Large intestine (tissue), 3 donors: ENCODE results near the gene LPP. TPM values are rescaled to one million over a fixed set of nuclear protein-coding genes. Genes with fewer than 3 reads are reported as not detected.

Experiments used
- DNase-seq, 2 donors: peaks; one replicate each; pipeline versions ENCODE4 v3.0.0 to v3.0.0-alpha.2; 2013
- H3K27ac ChIP-seq: one replicate; pipeline ENCODE4 v1.5.1; 2013; ENCODE audit warnings: low read length
- H3K27me3 ChIP-seq: 2 replicates; pipeline ENCODE4 v1.6.1; 2013; ENCODE audit warnings: low read length; ENCODE audit not compliant: control insufficient read depth, insufficient read depth
- H3K36me3 ChIP-seq: 2 replicates; pipeline ENCODE4 v1.6.1; 2013; ENCODE audit warnings: low read length; ENCODE audit not compliant: control insufficient read depth, insufficient read depth
- H3K4me1 ChIP-seq: one replicate; pipeline ENCODE4 v1.6.1; 2013; ENCODE audit warnings: low read length; ENCODE audit not compliant: control insufficient read depth, insufficient read depth
- H3K4me3 ChIP-seq: one replicate; pipeline ENCODE4 v1.5.1; 2013; ENCODE audit warnings: low read length
- H3K9me3 ChIP-seq: one replicate; pipeline ENCODE4 v1.6.1; 2013; ENCODE audit warnings: mild to moderate bottlenecking, low read depth, low read length, moderate library complexity; ENCODE audit not compliant: control insufficient read depth
- WGBS: methylation state at CpG from one replicate; pipeline ENCODE4 v1.1.5; 2013; ENCODE audit warnings: low lambda C conversion rate; ENCODE audit not compliant: insufficient coverage; 5-methylcytosine and 5-hydroxymethylcytosine counted together
- polyA plus RNA-seq: library from polyadenylated mRNA; unstranded; fragments of 120-200 nt; gene quantifications from one replicate; pipeline ENCODE4 v1.2.1, GENCODE V29; 2013

The LPP gene
- polyA plus RNA-seq, 1 donor, result 41.2 TPM

DNA sequence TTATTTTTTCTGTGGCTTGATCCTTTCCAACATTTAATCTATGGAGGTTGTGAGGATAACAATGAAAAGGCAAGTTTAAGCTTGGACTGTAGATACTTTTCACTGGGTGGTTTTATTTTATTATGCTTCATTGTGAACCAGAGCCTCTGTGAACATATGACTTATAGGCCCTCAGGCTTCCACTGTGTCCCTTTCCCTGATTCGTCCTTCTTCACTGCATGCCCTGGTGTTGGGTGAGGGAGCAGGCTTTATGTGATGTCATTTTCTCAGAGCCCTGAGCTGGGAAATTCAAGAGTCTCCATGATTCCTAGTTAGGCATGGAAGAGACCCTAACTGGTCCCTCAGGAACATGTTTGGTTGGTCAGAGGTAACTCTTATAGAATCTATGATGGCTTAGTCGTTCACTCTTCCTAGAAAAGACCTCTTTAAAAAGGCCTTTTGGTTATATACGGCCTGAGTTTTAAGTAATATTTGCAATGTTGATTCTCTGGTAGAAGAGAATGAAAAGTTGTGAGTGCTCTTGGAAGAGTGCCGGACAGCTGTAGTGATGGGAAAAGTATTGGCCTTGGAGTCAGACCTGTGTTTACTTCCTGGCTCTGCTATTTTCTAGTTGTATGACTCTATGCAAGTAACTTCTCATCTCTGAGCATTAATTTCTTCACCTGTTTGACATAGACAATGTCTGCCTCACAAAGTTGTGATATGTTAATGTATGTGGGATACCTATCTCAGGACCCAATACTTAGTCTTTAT, 168.4 kb downstream of the LPP start:
- DNase-seq, result no peak
- no CpG with 5 or more reads among the region's 4 CpGs for WGBS
- Histone ChIP-seq H3K4me3 (no peak overlapping the region), H3K27ac (no peak overlapping the region), H3K4me1 (no peaks in the 10 kb centered on the region), H3K9me3 (no peaks in the 10 kb centered on the region), H3K27me3 (no peaks in the 10 kb centered on the region), H3K36me3 (peaks cover 6% of the 10 kb centered on the region)

DNA sequence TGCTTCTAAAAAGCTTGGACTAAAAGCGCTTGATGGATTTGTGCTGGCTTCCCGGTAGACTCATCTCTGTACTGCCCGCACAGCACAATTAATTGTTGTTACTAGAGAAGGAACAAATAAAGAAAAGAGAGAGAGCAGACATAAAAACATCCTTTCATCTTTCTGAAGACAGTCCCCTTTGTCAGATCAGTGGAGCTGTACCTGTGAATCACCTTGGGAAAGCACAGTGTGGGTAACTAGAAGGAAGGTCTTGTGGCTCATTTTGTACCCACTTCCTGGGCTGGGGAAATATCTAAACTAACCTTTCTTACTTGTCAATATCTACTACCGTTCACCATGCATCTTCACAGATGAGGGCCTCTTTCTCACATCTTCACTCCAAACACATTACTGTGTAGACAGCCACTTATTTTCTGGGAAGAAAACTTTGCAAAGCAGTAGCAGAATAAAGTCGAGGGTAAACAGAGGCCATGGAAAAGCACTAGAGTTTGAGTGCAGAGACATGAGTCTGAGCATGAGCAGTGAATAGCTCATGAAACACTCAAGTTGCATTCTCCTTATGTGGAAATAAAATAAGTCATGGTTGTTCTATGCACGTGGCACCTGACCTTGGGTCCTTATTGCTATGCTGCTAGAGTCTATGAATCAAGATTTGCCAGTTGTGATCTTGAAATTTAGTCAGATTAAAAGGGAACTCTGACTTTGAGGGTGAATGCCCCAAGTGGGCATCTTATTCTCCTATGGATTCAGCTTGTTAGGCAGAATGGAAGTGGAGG, 169.3 kb downstream of the LPP start:
- Histone ChIP-seq H3K36me3 (peaks cover 9% of the 10 kb centered on the region), H3K4me1 (no peaks in the 10 kb centered on the region), H3K27me3 (no peaks in the 10 kb centered on the region), H3K4me3 (no peak overlapping the region), H3K9me3 (no peaks in the 10 kb centered on the region), H3K27ac (no peak overlapping the region)
- DNase-seq, result no peak
- no CpG with 5 or more reads among the region's 6 CpGs for WGBS

DNA sequence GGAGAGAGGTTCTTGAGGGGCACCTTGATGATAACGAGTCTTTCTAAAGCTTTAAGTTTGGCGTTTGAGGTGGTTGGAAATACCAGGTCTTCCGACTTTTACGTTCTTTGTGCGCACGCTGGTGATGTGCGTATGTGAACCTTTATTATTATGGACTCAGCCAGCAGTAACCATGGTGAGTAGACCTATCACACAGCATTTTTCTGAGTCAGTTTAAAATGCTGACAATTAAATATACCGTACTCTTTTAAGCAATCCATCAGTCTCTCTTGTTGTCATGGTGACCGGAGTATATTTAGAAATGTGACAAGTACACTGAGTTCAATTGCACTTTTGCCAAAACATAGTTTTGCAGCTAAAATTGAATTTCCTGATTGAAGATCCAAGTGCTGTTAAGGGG, 172.2 kb downstream of the LPP start:
- Histone ChIP-seq H3K9me3 (no peaks in the 10 kb centered on the region), H3K4me3 (no peak overlapping the region), H3K4me1 (no peaks in the 10 kb centered on the region), H3K27me3 (no peaks in the 10 kb centered on the region), H3K27ac (no peak overlapping the region), H3K36me3 (peaks cover 9% of the 10 kb centered on the region)
- DNase-seq, result no peak
- 63% methylated on average over 2 of the region's 9 CpGs for WGBS

DNA sequence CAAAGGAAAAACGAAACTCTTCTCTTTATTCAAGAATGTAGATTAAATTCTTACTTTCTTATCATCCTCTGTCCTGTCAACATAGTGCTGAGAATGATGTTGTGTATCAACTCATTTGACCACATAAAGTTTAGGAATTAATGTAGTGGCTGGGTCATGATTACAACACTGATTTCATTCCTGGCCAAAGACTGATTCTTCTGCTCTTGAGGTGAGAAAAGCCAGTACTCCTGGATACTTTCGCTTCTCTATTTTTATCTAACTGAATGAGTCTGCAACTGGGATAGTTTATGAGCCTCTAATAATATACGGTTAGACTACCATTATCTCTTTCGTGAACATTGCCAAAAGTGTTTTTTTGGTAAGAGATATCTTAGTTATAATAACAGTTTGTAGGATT, 173.0 kb downstream of the LPP start:
- H3K27me3 ChIP-seq, result no peaks in the 10 kb centered on the region
- no peak for DNase-seq
- no peaks in the 10 kb centered on the region for H3K4me1 ChIP-seq
- H3K4me3 ChIP-seq, result no peak overlapping the region
- H3K9me3 ChIP-seq, result no peaks in the 10 kb centered on the region
- H3K36me3 ChIP-seq, result peaks cover 7% of the 10 kb centered on the region
- WGBS, result 85% methylated on average over 4 of the region's 4 CpGs
- H3K27ac ChIP-seq, result no peak overlapping the region

DNA sequence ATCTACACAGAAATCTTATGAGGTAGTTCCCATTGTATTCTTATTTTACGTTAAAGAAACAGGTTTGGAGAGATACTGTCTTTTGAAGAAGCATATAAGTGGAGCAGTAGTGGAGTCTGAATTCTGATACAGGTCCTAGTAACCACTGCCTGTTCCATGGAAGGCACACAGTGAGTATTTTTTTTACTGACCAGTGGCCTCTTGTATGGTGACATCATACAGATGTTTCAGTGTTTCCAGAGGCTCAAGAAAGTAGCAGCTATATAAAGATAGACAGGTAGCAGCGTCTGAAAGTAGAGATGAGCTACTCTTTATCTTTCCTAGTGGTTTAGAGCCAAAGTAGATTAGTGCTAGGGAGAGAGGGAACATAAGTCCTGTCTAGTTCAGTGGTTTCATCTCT, 173.5 kb downstream of the LPP start:
- no peak for DNase-seq
- Histone ChIP-seq H3K9me3 (no peaks in the 10 kb centered on the region), H3K27me3 (no peaks in the 10 kb centered on the region), H3K4me1 (no peaks in the 10 kb centered on the region), H3K4me3 (no peak overlapping the region), H3K36me3 (peaks cover 7% of the 10 kb centered on the region), H3K27ac (no peak overlapping the region)
- 86% methylated on average over 1 of the region's 2 CpGs for WGBS

DNA sequence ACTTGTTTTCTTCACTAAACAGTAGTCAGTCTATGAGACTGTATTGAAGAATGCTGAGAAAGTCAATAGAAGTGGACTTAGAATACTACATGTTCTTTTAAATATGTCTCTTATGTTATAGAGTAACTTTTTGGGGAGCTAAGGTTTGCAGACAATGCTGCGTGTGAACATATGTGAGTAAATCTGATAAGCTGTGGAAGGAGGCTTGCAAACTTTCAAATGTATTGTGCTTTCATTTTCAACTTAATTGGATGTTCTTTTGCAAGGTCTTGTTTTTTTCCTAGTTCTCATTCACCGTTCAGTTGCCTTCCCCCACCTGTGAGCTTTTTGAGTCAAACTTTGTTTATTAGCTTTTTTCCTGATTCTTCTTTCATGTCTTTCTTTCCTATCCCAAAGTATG, 176.2 kb downstream of the LPP start:
- no peaks in the 10 kb centered on the region for H3K9me3 ChIP-seq
- no peaks in the 10 kb centered on the region for H3K4me1 ChIP-seq
- H3K27ac ChIP-seq, result no peak overlapping the region
- no peak overlapping the region for H3K4me3 ChIP-seq
- no peak for DNase-seq
- peaks cover 7% of the 10 kb centered on the region for H3K36me3 ChIP-seq
- WGBS, result 67% methylated on average over 1 of the region's 2 CpGs
- H3K27me3 ChIP-seq, result no peaks in the 10 kb centered on the region

DNA sequence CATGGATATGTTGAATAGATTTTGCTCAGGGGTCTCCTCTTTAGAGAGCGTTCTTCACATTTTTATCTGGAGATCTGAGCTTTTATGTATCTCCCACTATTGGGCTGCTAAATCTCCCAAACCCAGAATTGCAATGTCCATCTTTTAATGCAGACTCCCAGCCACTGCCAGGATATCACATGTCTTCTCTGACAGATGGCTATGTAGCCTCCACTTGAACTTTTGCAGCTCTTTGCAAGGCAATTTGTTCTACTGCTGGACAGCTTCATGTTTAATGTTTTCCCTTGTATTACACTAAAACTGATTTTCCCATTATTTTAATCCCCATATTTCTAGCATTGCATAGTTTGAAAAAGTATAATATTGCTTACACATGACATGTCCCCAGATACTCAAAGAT, 177.2 kb downstream of the LPP start:
- Histone ChIP-seq H3K9me3 (no peaks in the 10 kb centered on the region), H3K4me3 (no peak overlapping the region), H3K4me1 (no peaks in the 10 kb centered on the region), H3K27ac (no peak overlapping the region), H3K27me3 (no peaks in the 10 kb centered on the region), H3K36me3 (peaks cover 4% of the 10 kb centered on the region)
- no CpG with 5 or more reads among the region's 1 CpG for WGBS
- no peak for DNase-seq

DNA sequence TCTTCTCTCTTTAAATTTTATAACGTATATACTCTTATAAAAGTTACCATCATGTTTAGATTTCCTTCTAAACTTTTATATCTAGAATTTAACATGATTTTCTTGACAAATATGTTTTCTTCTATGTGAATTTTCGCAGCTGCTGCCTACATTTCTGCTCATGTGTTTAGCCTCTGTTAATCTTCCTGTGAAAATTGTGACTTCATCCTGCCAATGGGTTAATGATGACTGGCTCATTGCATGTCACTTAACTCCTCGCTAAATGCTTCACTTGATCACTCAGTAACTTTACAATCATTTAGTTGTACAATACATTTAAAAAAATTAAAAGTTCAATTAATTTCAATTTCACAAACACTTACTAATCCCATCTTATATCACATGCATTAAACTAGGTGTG, 178.1 kb downstream of the LPP start:
- DNase-seq, result no peak
- H3K36me3 ChIP-seq, result peaks cover 4% of the 10 kb centered on the region
- H3K4me1 ChIP-seq, result no peaks in the 10 kb centered on the region
- no peak overlapping the region for H3K4me3 ChIP-seq
- no peaks in the 10 kb centered on the region for H3K9me3 ChIP-seq
- no peak overlapping the region for H3K27ac ChIP-seq
- 100% methylated on average over 2 of the region's 3 CpGs for WGBS
- no peaks in the 10 kb centered on the region for H3K27me3 ChIP-seq

DNA sequence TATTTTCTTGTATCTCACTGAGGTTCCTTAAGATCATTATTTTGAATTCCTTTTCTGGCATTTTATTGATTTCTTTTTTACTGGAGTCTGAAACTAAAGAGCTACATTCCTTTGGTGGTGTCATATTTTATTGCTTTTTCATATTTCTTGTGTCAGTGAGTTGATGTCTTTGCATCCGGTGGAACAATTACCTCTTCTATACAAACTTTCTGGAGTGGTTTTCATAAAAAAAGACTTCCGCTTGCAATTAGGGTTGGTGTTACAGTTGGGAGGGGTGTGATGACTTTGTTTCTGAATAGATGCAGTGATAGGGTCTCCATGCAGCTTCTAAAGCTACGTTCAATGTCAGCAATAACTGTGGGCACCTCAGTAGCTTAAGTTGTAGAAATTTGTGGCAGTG, 181.7 kb downstream of the LPP start:
- no peak for DNase-seq
- Histone ChIP-seq H3K27ac (no peak overlapping the region), H3K4me3 (no peak overlapping the region), H3K27me3 (no peaks in the 10 kb centered on the region), H3K36me3 (no peaks in the 10 kb centered on the region), H3K9me3 (no peaks in the 10 kb centered on the region), H3K4me1 (no peaks in the 10 kb centered on the region)
- WGBS, result no CpG with 5 or more reads among the region's 3 CpGs

DNA sequence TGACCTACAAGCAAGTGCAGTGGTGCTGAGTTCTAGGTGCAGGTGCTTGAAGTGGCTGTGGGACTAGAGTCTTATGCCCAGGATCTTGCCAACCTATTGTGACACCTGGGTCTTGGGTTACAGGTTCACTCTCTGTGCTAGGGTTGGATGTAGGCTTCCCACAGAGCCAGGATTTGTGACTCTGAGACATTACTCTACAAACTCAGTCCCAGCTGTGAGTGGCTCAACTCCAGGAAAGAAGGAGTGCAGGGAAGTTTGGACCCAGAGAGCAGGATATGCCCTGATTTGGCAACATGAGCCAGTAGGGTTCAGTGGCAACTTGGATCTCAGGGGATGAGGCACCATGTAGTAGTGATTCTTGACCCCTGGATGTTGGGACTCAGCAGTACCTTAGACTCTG, 182.2 kb downstream of the LPP start:
- DNase-seq, result no peak
- Histone ChIP-seq H3K4me3 (no peak overlapping the region), H3K36me3 (no peaks in the 10 kb centered on the region), H3K9me3 (no peaks in the 10 kb centered on the region), H3K27ac (no peak overlapping the region), H3K4me1 (no peaks in the 10 kb centered on the region), H3K27me3 (no peaks in the 10 kb centered on the region)

DNA sequence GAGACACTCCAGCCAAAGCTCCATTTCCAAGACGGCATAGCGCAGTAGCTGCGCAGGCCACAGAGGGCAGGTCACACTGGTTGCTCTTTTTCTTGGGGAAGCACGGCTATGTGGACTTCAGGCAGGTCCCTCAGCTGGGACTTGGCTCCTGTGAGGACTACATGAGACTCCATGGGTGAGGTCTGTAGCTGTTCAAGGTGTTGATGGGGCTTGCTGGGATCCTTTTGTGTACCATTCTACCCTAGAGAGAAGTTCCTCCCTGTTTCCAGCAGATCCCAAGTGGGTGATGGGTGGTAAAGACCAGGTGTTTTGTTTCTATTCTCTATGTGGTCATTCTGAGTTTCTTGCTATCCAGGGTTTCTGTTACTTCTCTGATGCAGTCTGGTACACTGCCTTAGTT, 183.3 kb downstream of the LPP start:
- H3K4me3 ChIP-seq, result no peak overlapping the region
- H3K9me3 ChIP-seq, result no peaks in the 10 kb centered on the region
- no peak for DNase-seq
- H3K27ac ChIP-seq, result no peak overlapping the region
- no CpG with 5 or more reads among the region's 4 CpGs for WGBS
- no peaks in the 10 kb centered on the region for H3K4me1 ChIP-seq
- H3K27me3 ChIP-seq, result no peaks in the 10 kb centered on the region
- peaks cover 3% of the 10 kb centered on the region for H3K36me3 ChIP-seq
